NCI-H2171 treated with DMSO at 0.1 percent for 48 hours (cell line): ENCODE results near the gene GOLGA6L26.
"Not testable (repeated sequence)": the region's sequence is repeated elsewhere in the genome, so short reads cannot be mapped to it uniquely, and the experiment has no call there.

Source experiments
- DNase-seq: peaks from one replicate; lab custom pipeline; 2025; lab: John Stamatoyannopoulos, UW

GOLGA6L26 gene, protein sequence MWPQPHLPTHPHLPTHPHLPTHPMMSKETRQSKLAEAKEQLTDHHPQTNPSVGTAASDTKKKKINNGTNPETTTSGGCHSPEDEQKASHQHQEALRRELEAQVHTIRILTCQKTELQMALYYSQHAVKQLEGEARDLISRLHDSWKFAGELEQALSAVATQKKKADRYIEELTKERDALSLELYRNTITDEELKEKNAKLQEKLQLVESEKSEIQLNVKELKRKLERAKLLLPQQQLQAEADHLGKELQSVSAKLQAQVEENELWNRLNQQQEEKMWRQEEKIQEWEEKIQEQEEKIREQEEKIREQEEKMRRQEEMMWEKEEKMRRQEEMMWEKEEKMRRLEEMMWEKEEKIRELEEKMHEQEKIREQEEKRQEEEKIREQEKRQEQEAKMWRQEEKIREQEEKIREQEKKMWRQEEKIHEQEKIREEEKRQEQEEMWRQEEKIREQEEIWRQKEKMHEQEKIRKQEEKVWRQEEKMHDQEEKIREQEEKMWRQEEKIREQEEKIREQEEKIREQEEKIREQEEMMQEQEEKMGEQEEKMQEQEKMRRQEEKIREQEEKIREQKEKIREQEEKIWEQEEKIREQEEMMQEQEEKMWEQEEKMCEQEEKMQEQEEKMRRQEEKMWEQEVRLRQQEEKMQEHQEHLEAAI

DNA sequence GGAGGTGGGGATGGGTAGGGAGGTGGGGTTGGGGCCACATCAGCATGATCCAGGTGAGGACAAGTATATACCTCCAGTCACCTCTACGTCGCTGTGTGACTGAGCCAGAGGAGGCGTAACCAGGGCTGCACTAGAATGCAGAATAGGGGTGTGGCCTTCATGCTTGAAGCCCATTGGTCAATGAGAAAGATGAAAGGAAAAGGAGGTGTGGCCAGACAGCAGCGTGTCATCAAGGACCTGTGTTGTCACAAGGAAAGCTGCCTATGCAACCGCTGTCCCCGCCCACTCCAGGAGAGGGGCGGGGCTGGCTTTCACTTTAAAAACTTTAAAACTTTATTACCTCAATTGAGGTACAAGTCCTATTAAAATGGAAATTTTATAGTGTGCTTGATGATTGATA is at the start of gene GOLGA6L26:
Gene GOLGA6L26 (minus strand): TSS at position 101 of the 400 bp plus-strand sequence. CDS start 61 bp downstream, at position 40.
- DNase-seq: not testable (repeated sequence)

- DNase-seq: not testable (repeated sequence)
Observed at GRCh38 chr15:23381192-23381591, 47.2 kb upstream of the GOLGA6L26 start.

GRCh38 chr15:23380700-23381099 is 46.7 kb upstream of the GOLGA6L26 start:
- not testable (repeated sequence) for DNase-seq

GRCh38 chr15:23378946-23379345 is 45.0 kb upstream of the GOLGA6L26 start:
- DNase-seq: not testable (repeated sequence)

GRCh38 chr15:23374226-23374625 is 40.2 kb upstream of the GOLGA6L26 start:
- not testable (repeated sequence) for DNase-seq

DNA sequence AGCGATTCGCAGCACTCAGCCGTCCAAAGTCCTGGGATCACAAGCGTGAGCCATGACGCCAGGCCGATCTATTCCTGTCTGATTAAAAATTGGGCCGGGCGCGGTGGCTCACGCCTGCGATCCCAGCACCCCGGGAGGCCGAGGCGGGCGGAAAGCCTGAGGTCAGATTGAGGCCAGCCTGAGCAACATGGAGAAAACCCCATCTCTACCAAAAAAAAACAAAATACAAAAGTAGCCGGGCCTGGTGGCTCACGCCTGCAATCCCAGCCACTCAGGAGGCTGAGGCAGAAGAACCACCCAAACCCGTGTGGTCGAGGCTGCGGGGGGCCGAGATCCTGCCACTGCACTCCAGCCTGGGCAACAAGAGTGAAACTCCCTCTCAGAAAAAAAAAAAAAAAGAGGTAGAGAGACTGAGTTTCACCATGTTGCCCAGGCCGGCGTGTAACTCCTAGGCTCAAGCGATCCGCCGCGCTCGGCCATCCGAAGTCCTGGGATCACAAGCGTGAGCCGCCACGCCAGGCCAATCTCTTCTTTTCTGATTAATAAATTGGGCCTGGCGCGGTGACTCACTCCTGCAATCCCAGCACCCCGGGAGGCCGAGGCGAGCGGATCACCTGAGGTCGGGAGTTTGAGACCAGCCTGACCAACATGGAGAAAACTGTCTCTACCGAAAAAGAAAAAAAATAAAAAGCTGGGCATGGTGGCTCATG is 39.0 kb upstream of the GOLGA6L26 start:
- DNase-seq: not testable (repeated sequence)

GRCh38 chr15:23372284-23372683 is 38.3 kb upstream of the GOLGA6L26 start:
- no peak for DNase-seq

GRCh38 chr15:23371868-23372267 is 37.9 kb upstream of the GOLGA6L26 start:
- DNase-seq: not testable (repeated sequence)

DNA sequence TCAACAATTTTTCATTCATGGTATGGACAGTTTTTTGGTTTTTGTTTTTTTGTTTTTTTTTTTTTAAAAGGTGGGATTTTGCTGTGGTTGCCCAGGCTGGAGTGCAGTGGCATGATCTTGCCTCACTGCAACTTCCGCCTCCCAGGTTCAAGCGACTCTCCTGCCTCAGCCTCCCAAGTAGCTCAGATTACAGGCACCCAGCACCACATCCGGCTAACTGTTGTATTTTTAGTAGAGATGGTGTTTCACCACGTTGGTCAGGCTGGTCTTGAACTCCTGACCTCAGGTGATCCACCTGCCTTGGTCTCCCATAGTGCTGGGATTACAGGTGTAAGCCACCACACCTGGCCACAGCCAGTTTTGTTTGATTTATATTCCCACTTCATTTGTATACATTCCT is 37.1 kb upstream of the GOLGA6L26 start:
- not testable (repeated sequence) for DNase-seq

DNA sequence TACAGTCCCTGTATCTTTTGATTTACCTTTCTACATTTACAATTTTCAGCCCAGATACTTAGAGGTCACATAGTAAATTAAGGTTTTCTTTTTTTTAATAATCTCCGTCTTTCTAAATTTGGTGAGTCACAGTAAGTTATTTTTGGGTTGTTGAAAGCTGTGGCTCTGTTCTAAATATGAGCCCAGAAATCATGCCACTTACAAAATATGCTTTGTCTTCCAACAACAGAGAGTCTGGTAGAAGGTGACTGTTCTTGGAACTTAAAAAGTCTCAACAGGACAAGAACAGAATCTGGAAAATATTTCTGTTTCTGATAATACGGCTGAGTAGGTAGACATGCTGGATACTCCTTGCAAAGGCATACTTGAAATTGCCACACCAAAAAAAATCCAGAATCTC is 36.6 kb upstream of the GOLGA6L26 start:
- no peak for DNase-seq

- DNase-seq: not testable (repeated sequence)
Observed at GRCh38 chr15:23364261-23364660, 30.3 kb upstream of the GOLGA6L26 start.

DNA sequence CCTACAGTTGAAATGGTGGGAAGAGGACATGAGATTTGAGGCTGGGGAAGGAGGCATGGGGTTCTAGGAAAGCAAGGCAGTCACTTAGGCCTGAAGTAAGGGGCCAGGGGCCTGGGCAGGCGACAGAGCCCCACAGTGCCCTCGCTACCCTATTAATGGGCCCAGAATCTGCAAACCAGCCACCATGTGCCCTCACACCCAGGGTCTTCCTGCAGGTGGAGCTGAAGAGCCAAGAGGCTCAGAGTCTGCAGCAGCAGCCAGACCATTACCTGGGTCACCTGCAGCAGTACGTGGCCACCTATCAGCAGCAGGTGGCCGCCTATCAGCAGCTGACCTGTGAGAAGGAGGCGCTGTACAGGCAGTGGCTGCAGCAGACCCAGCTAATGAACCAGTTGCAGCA is 28.6 kb upstream of the GOLGA6L26 start:
- DNase-seq: not testable (repeated sequence)

DNA sequence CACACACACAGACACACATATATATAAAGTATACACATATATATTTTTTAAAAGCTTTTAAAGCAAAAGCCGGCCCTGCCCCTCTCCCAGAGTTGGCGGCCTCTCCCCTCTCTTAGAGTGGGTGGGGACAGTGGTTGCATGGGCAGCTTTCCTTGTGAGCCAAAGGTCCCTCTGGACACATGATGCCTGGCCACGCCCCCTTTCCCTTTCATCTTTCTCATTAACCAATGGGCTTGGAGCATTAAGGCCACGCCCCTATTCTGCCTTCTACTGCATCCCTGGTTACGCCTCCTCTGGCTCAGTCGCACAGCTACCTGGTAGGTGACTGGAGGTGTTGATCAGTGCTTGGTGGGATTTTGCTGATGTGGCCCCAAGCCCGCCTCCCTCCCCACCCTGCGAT is 20.5 kb upstream of the GOLGA6L26 start, which contains the start of gene GOLGA8S:
Gene GOLGA8S (plus strand): TSS at position 301 of the 400 bp plus-strand sequence. CDS start 62 bp downstream, at position 363.
- DNase-seq: not testable (repeated sequence)

- DNase-seq: not testable (repeated sequence)
Observed at GRCh38 chr15:23311233-23311632, 22.8 kb downstream of the GOLGA6L26 start.

DNA sequence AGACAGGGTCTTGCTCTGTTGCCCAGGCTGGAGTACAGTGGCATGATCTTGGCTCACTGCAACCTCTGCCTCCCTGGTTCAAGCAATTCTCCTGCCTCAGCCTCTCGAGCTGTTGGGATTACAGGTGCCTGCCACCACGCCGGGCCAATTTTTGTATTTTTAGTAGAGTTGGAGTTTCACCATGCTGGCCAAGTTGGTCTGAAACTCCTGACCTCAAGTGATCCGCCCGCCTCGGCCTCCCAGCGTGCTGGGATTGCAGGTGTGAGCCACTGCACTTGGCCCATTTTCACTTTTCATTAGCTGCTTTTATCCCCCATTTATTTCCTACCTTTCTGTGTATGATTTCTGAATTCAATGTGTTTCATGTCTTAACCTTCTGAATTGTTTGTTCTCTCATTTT is 28.1 kb downstream of the GOLGA6L26 start:
- not testable (repeated sequence) for DNase-seq

- DNase-seq: not testable (repeated sequence)
Observed at GRCh38 chr15:23304805-23305204, 29.2 kb downstream of the GOLGA6L26 start.

GRCh38 chr15:23304267-23304666 is 29.7 kb downstream of the GOLGA6L26 start:
- DNase-seq: not testable (repeated sequence)

- DNase-seq: not testable (repeated sequence)
Observed at GRCh38 chr15:23303654-23304053, 30.3 kb downstream of the GOLGA6L26 start.

DNA sequence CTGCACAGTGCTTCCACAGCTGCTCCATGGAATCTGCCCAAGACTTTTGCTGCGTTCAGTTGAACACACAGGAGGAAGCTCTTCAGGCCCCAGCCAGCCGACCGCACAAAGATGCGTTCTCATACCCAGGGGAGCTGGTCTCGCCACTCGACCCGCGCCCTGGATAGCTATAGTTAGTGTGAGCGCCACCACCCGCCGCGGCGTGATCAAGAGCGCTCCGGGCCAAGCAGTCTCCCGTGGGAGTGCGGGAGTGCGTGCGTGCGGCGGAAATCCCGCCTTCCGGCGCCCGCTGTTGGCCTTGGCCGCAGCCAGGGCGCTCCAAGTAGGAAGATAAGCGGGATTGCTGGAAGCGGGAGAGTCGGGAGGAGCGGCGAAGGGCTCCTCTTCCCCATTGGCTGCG is 30.8 kb downstream of the GOLGA6L26 start:
- not testable (repeated sequence) for DNase-seq
